OCI-LY3 (cell line): ENCODE measurements around the gene ALOXE3.

Experiments
- CTCF ChIP-seq: fragments of 200-600, 300-600 bp; sonication (generic); IDR thresholded peaks from 2 replicates; pipeline ENCODE4 v1.5.1; 2014; ENCODE audit warnings: antibody characterized with exemption, low read length, low read depth
- EZH2phosphoT487 ChIP-seq: fragments of 200-600 bp; shearing (Covaris generic); IDR thresholded peaks from 2 replicates; pipeline ENCODE4 v1.6.1; 2018; ENCODE audit warnings: antibody characterized with exemption, mixed run types, low read depth

GRCh38 chr17:8101721-8102120, 16.6 kb downstream of the ALOXE3 start:
- TF ChIP-seq CTCF (no peak), EZH2phosphoT487 (no peak)
